Sciatic nerve (tissue), 2 donors: ENCODE measurements around the gene POU2F1. TPM values are rescaled to one million over a fixed set of nuclear protein-coding genes. Genes with fewer than 3 reads are reported as not detected.
"Not testable (repeated sequence)": the region's sequence is repeated elsewhere in the genome, so short reads cannot be mapped to it uniquely, and the experiment has no call there.

Experiments
- ATAC-seq: fragments of 200-7000 bp; cut with Tn5 transposase; one replicate; pipeline ENCODE4 v1.9.1; 2020; ENCODE audit warnings: mild to moderate bottlenecking, moderate library complexity
- DNase-seq: peaks from one replicate; pipeline ENCODE4 v3.0.0-alpha.2; 2020; ENCODE audit warnings: low spot score
- intact Hi-C: fragments of 100-400 bp; cut with DNase I; formaldehyde crosslinking; loops from one replicate; pipeline ENCODE4 v1.14.2; 2022
- total RNA-seq: library from RNA; stranded (reverse); fragmentation: NEBNext Ultra II Directional; extraction: Animal tissue kit (Norgen Biotek cat#: 25700); gene quantifications from one replicate; pipeline ENCODE4 v1.2.1, GENCODE V29; 2021
- donor health status: DM: no; HTN: no; CAD: no.
- donor health status: DM: no; HTN: no; CAD: no.

The POU2F1 gene
- total RNA-seq, 1 donor from 2014 or later = 33.1 TPM

DNA sequence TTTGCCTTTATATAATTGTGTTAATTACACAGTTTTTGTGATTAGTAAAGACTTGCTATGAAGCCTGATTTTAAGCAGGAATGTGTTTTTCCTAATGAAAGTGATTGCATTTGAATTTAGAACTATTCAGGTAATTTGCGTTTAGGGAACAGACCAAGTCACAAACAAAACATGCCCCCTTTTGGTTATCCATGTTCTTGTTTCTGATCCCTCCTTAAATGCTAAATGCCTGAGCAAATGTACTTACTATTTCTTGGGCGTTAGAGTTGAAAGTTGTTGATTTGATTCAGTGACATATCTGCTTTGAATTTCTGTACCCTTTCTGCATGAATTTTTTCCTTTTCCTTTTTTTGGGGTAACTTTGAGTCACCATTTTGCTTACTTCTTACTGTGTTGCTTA, 5.2 kb downstream of the POU2F1 start:
- ATAC-seq = no peak
- DNase-seq = no peak
- intact Hi-C loops = no loop called here

- intact Hi-C loops = no loop called here
- ATAC-seq = no peak
- no peak for DNase-seq
These were observed 7.3 kb downstream of the POU2F1 start for GRCh38 chr1:167227934-167228378.

- DNase-seq (no peak), ATAC-seq (no peak)
- intact Hi-C loops = no loop called here
These were observed 9.2 kb downstream of the POU2F1 start for GRCh38 chr1:167229719-167230385.

DNA sequence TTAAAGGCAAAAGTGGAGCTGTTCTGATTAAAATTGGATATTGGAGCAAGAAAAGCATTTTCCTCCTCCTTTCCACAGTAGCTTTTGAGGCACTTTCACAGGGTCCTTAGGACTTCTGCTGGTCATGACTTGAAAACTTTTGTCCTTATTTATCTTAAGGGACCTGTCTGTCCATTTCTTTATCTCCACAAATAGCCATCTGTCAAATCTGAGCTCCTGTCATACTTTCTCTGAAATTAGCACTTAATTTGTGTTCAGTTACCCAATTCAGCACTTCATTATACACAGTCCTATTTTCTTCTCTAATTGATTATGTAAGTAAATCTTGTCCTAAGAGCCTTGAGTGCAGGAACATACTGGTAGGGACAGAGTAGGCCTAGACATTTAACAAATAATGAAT, 9.8 kb downstream of the POU2F1 start:
- DNase-seq (no peak), ATAC-seq (no peak)
- intact Hi-C loops = no loop called here

DNA sequence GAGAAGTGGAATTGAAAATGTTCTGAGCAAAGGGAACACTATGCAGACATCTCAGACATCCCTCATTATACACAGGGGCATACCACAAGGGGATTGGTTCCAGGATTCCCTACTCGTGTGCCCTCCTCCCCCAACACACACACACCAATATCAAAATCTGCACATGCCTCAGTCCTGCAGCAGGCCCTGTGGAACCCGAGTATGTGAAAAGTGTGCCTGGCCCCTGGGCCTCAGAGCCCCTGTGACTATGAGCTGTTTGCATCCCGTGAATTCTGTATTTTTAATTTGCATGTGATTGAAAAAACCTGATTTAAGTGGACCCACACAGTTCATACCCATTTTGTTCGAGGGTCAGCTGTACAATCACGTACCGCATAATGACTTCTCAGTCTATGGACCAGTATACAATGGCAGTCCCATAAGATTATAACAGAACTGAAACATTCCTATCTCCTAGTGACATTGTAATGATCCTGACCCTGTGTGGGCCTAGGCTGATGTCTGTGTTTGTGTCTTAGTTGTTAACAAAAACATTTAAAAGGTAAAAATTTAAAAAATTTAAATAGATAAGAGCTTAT, 11.3 kb downstream of the POU2F1 start:
- ATAC-seq (no peak), DNase-seq (no peak)
- intact Hi-C loops = no loop called here

DNA sequence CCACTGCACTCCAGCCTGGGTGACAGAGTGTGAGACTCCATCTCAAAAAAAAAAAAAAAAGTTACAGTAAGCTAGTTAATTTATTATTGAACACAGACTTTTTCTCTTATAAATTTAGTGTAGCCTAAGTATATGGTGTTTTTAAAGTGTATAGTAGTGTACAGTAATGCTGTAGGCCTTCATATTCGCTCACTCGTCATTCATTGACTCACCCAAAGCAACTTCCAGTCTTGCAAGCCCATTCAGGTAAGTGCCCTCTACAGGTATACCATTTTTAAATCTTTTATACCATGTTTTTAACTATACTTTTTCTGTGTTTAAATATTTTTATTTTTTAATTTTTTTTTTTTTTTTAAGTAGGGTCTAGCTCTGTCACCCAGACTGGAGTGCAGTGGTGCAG, 12.1 kb downstream of the POU2F1 start:
- intact Hi-C loops = no loop called here
- no peak for ATAC-seq
- DNase-seq = no peak

DNA sequence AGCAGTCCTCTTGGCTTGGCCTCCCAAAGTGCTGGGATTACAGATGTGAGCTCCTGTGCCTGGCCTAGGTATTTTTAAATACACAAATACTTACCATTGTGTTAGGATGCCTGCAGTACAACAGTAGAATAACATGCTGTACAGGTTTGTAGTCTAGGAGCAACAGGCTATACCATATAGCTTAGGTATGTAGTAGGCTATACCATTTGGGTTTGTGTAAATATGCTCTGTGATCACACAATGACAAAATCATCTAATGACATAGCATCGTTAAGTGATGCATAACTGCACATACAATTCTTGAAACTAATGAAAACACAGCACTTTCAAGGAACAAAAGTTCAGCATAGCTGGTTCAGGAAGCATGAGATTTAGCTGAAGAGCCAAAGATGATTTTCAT, 12.7 kb downstream of the POU2F1 start:
- ATAC-seq (no peak), DNase-seq (no peak)
- intact Hi-C loops = no loop called here

DNA sequence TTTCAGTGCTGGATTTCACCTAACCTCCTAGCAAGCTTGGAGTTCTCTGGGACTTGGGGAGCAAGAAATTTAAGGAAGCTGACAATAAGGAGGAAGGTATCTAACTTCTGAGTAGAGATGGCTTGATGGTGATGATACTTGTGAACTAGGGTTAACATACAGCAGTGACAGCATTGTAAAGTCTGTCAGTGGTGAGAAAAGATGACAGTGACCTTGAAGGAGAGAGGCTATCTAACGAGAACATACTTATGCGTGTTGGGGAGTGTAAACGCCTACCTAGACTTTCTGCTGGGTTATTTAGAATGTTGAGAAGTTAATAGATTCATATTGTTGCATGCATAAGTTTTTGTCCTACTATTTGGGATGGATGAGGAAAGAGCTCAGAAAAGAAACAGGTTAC, 16.3 kb downstream of the POU2F1 start:
- intact Hi-C loops = no loop called here
- ATAC-seq (no peak), DNase-seq (no peak)

GRCh38 chr1:167238713-167239112, 18.0 kb downstream of the POU2F1 start:
- intact Hi-C loops = no loop called here
- ATAC-seq (no peak), DNase-seq (no peak)

DNA sequence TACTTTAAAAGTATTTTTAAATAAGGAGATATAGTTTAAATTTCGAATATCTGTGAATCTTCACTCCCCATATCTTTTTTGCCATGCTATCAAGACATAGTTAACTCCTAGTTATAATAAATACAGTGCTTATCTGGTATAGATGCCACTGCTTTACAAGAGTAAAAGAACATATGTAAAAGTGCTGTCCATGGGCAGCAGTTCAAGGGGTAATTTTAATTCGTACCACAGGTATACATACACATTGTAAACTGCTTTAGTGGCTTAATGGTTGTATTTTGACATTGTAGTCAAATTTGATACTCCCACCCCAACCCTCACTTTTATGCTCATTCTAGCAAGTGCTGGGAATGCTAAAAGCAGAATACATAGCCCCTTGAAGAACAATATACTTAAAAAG, 18.6 kb downstream of the POU2F1 start:
- intact Hi-C loops = no loop called here
- ATAC-seq (no peak), DNase-seq (no peak)

- DNase-seq (no peak), ATAC-seq (no peak)
- intact Hi-C loops = no loop called here
These were observed 23.6 kb downstream of the POU2F1 start for GRCh38 chr1:167244244-167244643.

- intact Hi-C loops, ATAC-seq, DNase-seq: not testable (repeated sequence)
These were observed 24.5 kb downstream of the POU2F1 start for GRCh38 chr1:167245168-167245567.

DNA sequence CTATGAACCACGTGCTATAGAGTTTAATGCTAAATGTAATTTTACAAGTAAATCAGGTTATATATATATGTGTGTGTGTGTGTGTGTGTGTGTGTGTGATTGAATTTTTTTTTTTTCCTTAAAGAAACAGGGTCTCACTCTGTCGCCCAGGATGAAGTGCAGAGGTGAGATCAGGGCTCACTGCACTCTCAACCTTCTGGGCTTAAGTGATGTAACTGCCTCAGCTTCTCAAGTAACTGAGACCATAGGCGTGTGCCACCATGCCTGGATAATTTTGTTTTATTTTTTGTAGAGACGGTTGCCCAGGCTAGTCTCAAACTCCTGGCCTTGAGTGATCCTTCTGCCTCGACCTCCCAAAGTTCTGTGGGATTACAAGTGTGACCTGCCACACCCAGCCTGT, 26.3 kb downstream of the POU2F1 start:
- DNase-seq (no peak), ATAC-seq (no peak)
- intact Hi-C loops = no loop called here

GRCh38 chr1:167247754-167248153, 27.1 kb downstream of the POU2F1 start:
- DNase-seq (no peak), ATAC-seq (no peak)
- intact Hi-C loops = no loop called here

DNA sequence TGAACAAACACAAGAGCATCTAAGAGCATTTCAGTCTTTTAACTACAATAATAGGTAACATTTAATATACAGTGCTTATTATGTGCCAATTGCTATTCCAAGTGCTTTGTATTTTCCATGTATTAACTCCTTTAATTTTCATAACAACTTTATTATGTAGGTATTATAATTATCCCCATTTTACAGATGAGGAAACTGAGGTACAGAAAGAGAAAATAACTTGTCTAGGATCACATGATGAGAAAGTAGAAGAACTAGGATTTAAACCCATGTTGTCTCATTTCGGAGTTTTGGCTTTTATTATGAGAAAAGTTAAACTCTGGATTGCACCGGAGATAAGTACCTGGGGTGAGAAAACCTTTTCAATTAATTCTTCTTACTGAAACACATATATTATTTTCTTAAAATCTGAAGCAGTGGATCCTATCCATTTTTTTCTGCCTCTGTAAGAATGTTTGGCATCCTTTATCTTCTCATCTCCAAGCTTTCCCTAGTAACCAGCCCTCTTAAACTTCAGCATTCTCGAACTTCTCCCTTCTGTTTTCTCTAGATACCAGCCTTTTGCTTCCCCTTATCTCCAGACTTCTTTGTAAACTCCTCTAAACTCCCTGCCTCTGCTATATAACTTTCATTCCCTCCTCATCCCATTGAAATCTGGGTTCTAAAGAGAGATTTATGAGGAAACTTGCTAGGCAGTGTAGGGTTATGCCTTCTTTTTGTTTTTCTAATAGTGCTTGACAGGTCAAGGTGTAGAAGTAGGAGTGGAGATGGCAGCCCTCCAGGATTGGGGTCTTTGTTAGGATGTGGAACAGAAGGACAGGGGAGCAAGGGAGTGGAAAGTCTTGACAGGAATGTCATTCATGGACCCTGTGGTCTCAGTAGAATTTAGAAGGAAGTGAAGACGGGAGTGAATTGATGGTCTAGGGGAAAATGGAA, 28.3 kb downstream of the POU2F1 start:
- no peak for DNase-seq
- intact Hi-C loops = no loop called here
- ATAC-seq = no peak

- intact Hi-C loops = no loop called here
- DNase-seq = no peak
- no peak for ATAC-seq
These were observed 29.0 kb downstream of the POU2F1 start for GRCh38 chr1:167249702-167250101.

- DNase-seq (no peak), ATAC-seq (no peak)
- intact Hi-C loops = no loop called here
These were observed 29.8 kb downstream of the POU2F1 start for GRCh38 chr1:167250482-167250881.

GRCh38 chr1:167251472-167251871, 30.8 kb downstream of the POU2F1 start:
- no peak for ATAC-seq
- intact Hi-C loops = no loop called here

DNA sequence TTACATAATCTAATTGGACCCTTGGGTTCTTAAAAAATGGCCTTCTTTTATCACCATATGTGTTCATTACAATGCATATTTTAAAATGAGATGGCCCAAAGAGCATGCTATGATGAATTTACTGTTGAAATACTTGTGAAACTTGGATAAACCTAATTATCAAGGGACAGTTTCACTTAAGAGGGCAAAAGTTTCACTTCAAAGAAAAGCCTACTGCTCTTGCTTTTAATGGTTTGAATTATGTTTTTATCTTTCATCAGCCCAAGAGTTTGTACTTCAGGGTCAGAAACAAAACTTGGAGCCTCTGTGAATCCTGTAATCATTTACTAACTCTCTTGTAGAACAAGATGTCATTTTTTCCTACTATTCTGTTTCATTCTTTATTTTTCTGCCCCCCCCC, 32.3 kb downstream of the POU2F1 start:
- intact Hi-C loops = no loop called here
- DNase-seq (no peak), ATAC-seq (peak; percentile 15)

More at GRCh38 chr1:167251472-167251871, 30.8 kb downstream of the POU2F1 start:
- DNase-seq = no peak

- DNase-seq (no peak), ATAC-seq (no peak)
- intact Hi-C loops = no loop called here
These were observed 38.2 kb downstream of the POU2F1 start for GRCh38 chr1:167258858-167259257.
